Peyer's patch (tissue), 4 donors: ENCODE measurements around the gene ADAMTS16. TPM values are rescaled to one million over a fixed set of nuclear protein-coding genes. Genes with fewer than 3 reads are reported as not detected.

Experiments used
- DNase-seq, 3 donors: peaks; one replicate each; pipeline ENCODE4 v3.0.0-alpha.2; 2017 to 2019
- H3K27ac ChIP-seq, 4 donors: fragments of 200-600 bp; sonication (generic); one replicate each; pipeline ENCODE4 v1.5.1; 2016 to 2019
- H3K27me3 ChIP-seq, 2 donors: fragments of 200-600 bp; sonication (generic); one replicate each; pipeline ENCODE4 v1.5.1; 2019
- H3K36me3 ChIP-seq, 3 donors: fragments of 200-600 bp; sonication (generic); one replicate each; pipeline ENCODE4 v1.5.1; 2016 to 2019
- H3K4me1 ChIP-seq, 4 donors: fragments of 200-600 bp; sonication (generic); one replicate each; pipeline ENCODE4 v1.5.1; 2016 to 2019
- H3K4me3 ChIP-seq, 4 donors: fragments of 200-600 bp; sonication (generic); 1 replicate in 3 of 4; 2 replicates in 1 of 4; pipeline ENCODE4 v1.5.1; 2016 to 2019; ENCODE audit warnings: mild to moderate bottlenecking in 1 of 4
- H3K9me3 ChIP-seq, 4 donors: fragments of 200-600 bp; sonication (generic); one replicate each; pipeline ENCODE4 v1.5.1; 2016 to 2019; ENCODE audit warnings: mild to moderate bottlenecking in 1 of 4
- POLR2A ChIP-seq, 2 donors: fragments of 450-650 bp; IDR thresholded peaks; one replicate each; pipeline ENCODE4 v1.5.1; 2017; ENCODE audit warnings: antibody characterized with exemption in 2 of 2, mild to moderate bottlenecking in 2 of 2, moderate library complexity in 2 of 2
- total RNA-seq, 4 donors: library from RNA; depleted of rRNA; stranded (reverse); fragments of >200 nt; gene quantifications; one replicate each; pipeline ENCODE4 v1.1.0, GENCODE V29; 2016
- TF ChIP-seq, protein P1 (sequence below), 6 experiments: fragments of 450-650 bp in 4 of 6; fragments of 200-600 bp in 2 of 6; sonication (generic) in 1 of 6; IDR thresholded peaks; one replicate each; pipeline ENCODE4 v1.5.1; 2017 to 2019; ENCODE audit warnings: antibody characterized with exemption in 6 of 6, mild to moderate bottlenecking in 3 of 6, moderate library complexity in 1 of 6

Gene ADAMTS16
- total RNA-seq, 4 donors from 2014 or later, result 1.7 TPM; not detected in 3

GRCh38 chr5:5258564-5258963, 118.4 kb downstream of the ADAMTS16 start:
- no peaks in the 10 kb centered on the region for H3K4me1 ChIP-seq
- peaks cover 0 to 4% (median 0%) of the 10 kb centered on the region in 4 donors for H3K9me3 ChIP-seq
- TF ChIP-seq, protein P1, sequence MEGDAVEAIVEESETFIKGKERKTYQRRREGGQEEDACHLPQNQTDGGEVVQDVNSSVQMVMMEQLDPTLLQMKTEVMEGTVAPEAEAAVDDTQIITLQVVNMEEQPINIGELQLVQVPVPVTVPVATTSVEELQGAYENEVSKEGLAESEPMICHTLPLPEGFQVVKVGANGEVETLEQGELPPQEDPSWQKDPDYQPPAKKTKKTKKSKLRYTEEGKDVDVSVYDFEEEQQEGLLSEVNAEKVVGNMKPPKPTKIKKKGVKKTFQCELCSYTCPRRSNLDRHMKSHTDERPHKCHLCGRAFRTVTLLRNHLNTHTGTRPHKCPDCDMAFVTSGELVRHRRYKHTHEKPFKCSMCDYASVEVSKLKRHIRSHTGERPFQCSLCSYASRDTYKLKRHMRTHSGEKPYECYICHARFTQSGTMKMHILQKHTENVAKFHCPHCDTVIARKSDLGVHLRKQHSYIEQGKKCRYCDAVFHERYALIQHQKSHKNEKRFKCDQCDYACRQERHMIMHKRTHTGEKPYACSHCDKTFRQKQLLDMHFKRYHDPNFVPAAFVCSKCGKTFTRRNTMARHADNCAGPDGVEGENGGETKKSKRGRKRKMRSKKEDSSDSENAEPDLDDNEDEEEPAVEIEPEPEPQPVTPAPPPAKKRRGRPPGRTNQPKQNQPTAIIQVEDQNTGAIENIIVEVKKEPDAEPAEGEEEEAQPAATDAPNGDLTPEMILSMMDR (IDR thresholded peaks at IDR 0.05), result no peak
- H3K36me3 ChIP-seq, result no peaks in the 10 kb centered on the region
- no peak for DNase-seq
- H3K4me3 ChIP-seq, result no peak overlapping the region
- H3K27ac ChIP-seq, result no peak overlapping the region
- H3K27me3 ChIP-seq, result no peaks in the 10 kb centered on the region

DNA sequence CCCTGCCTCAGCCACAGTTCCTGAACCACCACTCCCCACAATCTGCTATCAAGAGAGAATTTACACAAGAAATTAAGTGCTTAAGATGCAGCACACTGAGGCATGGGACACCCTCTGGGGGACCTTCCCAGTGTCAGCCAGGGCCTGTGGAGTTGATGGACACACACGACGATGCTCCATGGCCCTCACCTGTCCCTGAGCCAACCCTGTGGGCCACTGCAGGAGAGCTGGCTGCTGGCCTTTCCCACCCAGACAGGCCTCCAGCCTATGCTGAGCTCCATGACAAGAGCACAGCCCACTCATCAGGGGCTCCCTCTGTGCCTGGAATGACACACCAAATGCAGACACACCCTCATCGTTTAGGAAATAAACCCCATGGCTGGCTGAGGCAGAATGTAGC, 124.6 kb downstream of the ADAMTS16 start:
- TF ChIP-seq POLR2A (IDR thresholded peaks at IDR 0.05), result no peak
- TF ChIP-seq, protein P1 (IDR thresholded peaks at IDR 0.05), result no peak
- H3K27ac ChIP-seq, result no peak overlapping the region
- DNase-seq, result no peak
- no peaks in the 10 kb centered on the region for H3K27me3 ChIP-seq
- H3K4me1 ChIP-seq, result no peaks in the 10 kb centered on the region
- no peaks in the 10 kb centered on the region for H3K9me3 ChIP-seq
- no peaks in the 10 kb centered on the region for H3K36me3 ChIP-seq
- H3K4me3 ChIP-seq, result no peak overlapping the region

- TF ChIP-seq, protein P1 (IDR thresholded peaks at IDR 0.05), result no peak
- no peak for TF ChIP-seq POLR2A (IDR thresholded peaks at IDR 0.05)
- Histone ChIP-seq H3K27me3 (no peaks in the 10 kb centered on the region), H3K9me3 (no peaks in the 10 kb centered on the region), H3K27ac (no peak overlapping the region), H3K4me1 (no peaks in the 10 kb centered on the region), H3K36me3 (no peaks in the 10 kb centered on the region), H3K4me3 (no peak overlapping the region)
- no peak for DNase-seq
Observed at GRCh38 chr5:5266297-5266696, 126.2 kb downstream of the ADAMTS16 start.

DNA sequence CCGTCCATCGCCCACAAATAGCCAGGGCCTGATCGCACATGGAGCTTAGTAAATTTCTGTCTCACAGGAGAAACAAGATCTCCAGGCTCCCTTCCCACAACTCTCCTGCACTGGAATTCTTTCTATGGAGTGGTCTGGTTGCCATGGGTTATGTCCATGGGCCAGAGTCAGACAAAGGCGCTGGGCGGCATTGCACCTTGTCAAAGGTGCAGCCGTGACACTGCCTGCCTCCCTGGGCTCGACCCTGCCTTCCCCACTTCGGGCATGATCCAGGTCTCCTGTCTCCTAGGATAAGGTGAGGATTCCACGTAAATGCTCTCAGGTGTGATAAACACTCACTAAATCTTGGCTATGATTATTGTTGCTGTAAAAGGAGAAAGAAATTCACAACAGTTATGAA, 130.0 kb downstream of the ADAMTS16 start:
- H3K4me1 ChIP-seq, result no peaks in the 10 kb centered on the region
- no peak overlapping the region for H3K27ac ChIP-seq
- no peaks in the 10 kb centered on the region for H3K27me3 ChIP-seq
- no peaks in the 10 kb centered on the region for H3K9me3 ChIP-seq
- TF ChIP-seq, protein P1 (IDR thresholded peaks at IDR 0.05), result no peak
- TF ChIP-seq POLR2A (IDR thresholded peaks at IDR 0.05), result no peak
- no peaks in the 10 kb centered on the region for H3K36me3 ChIP-seq
- H3K4me3 ChIP-seq, result no peak overlapping the region
- DNase-seq, result no peak

DNA sequence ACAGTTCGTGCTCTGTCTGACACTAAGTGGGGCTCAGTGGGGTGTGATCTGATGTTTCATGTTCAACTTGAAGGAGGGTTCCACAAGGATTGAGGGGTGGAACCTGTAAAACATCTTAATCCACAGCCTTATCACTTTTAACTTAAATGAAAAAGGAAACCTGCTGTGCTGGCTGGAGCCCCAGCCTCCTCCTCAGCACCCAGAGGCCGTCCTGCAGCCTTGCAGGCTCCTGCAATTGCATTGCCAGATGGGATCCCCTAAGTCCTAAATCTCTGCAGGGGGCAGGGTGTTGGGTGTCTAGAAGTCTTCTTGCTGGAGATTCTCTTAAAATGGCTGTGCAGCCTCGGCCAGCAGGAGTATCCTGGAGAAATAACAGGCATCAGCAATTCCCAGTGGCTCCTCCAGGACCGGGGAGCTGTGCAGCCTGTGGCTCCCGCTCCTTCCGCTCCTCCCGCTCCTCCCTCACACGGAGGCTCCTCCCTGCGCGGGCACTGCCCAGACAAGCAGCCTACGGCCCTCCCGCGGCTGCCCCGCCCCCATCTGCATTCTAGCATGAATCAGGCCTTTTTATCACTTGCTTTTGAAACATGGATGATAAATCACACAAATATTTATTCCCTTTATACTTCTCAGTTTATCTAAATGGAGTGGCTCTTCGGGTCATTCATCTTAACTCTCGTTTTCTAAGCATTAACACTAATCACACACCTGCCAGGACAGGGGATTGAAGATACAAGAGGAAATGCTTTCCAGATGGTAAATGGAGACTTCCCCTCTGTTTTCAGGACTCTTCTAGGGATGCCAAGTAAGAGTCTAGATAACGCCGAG, 131.0 kb downstream of the ADAMTS16 start:
- peak in 2 of 3 donors; percentile 73 to 80 for DNase-seq
- H3K27me3 ChIP-seq, result no peaks in the 10 kb centered on the region
- no peak overlapping the region for H3K27ac ChIP-seq
- H3K4me3 ChIP-seq, result peak overlapping the region in 1 of 4 donors; percentile 12
- H3K4me1 ChIP-seq, result no peaks in the 10 kb centered on the region
- no peaks in the 10 kb centered on the region for H3K36me3 ChIP-seq
- no peaks in the 10 kb centered on the region for H3K9me3 ChIP-seq
- TF ChIP-seq, protein P1 (IDR thresholded peaks at IDR 0.05), result peak in 3 of 6 experiments; percentile 12 to 34 (median 25)
- TF ChIP-seq POLR2A (IDR thresholded peaks at IDR 0.05), result no peak
